Measurements from ENCODE around the gene ATP11A. TPM values are rescaled to one million over a fixed set of nuclear protein-coding genes. Genes with fewer than 3 reads are reported as not detected.

ATP11A gene
- total and polyA plus RNA-seq, 2 experiments from 2014 or later: 12.3 to 52.6 TPM

GRCh38 chr13:112907286-112907685, 217.4 kb downstream of the ATP11A start:
- Mint-ChIP-seq H3K9me3 (peaks cover 37% of the 10 kb centered on the region), H3K27me3 (ENCODE audit: insufficient read depth, low read depth, poor library complexity) (peaks cover 15% of the 10 kb centered on the region), H3K27ac (no peak overlapping the region), H3K4me1 (peaks cover 52% of the 10 kb centered on the region), H3K4me3 (no peak overlapping the region), H3K36me3 (ENCODE audit: low read depth) (peaks cover 49% of the 10 kb centered on the region)
- TF ChIP-seq ZNF331 (CRISPR knock-in tag; IDR thresholded peaks at IDR 0.05; ENCODE audit: low read depth) (no peak), CREB1 (CRISPR knock-in tag; IDR thresholded peaks at IDR 0.05; ENCODE audit: low read depth) (no peak)
- H3K27ac ChIP-seq (ENCODE audit: low read depth): no peak overlapping the region
- DNase-seq (ENCODE audit: low spot score) (no peak), ATAC-seq (no peak)
- H3K4me2 ChIP-seq: no peak overlapping the region
- no peaks in the 10 kb centered on the region; the same call in 1 of the 2 replicates for H3K79me2 ChIP-seq (replicated peaks; ENCODE audit: insufficient read depth)
- no peaks in the 10 kb centered on the region for H4K20me1 ChIP-seq (replicated peaks; ENCODE audit: insufficient read depth)
- no peaks in the 10 kb centered on the region for H3K27me3 ChIP-seq (ENCODE audit: insufficient read depth)
- no peak overlapping the region for H3K4me3 ChIP-seq
- H3K9me2 ChIP-seq (ENCODE audit: insufficient read depth): no peaks in the 10 kb centered on the region
- H2AFZ ChIP-seq: no peak overlapping the region
- peaks cover 7% of the 10 kb centered on the region; the same call in 1 of the 2 replicates for H3K36me3 ChIP-seq (ENCODE audit: insufficient read depth)
- no peaks in the 10 kb centered on the region for H3K4me1 ChIP-seq (ENCODE audit: insufficient read depth)
- H3F3A ChIP-seq (replicated peaks; ENCODE audit: low read depth): peaks cover 6% of the 10 kb centered on the region; the same call in 1 of the 2 replicates

- Histone ChIP-seq H3F3A (replicated peaks; ENCODE audit: low read depth) (peaks cover 6% of the 10 kb centered on the region; the same call in 1 of the 2 replicates), H3K9me2 (ENCODE audit: insufficient read depth) (no peaks in the 10 kb centered on the region), H3K27me3 (ENCODE audit: insufficient read depth) (no peaks in the 10 kb centered on the region), H4K20me1 (replicated peaks; ENCODE audit: insufficient read depth) (no peaks in the 10 kb centered on the region), H3K36me3 (ENCODE audit: insufficient read depth) (peaks cover 7% of the 10 kb centered on the region; the same call in 1 of the 2 replicates), H3K79me2 (replicated peaks; ENCODE audit: insufficient read depth) (no peaks in the 10 kb centered on the region; the same call in 1 of the 2 replicates), H3K4me2 (no peak overlapping the region), H2AFZ (no peak overlapping the region), H3K4me3 (no peak overlapping the region), H3K27ac (ENCODE audit: low read depth) (no peak overlapping the region), H3K4me1 (ENCODE audit: insufficient read depth) (no peaks in the 10 kb centered on the region)
- no peak for DNase-seq (ENCODE audit: low spot score)
- no peak for ATAC-seq
- peaks cover 36% of the 10 kb centered on the region for H3K9me3 Mint-ChIP-seq
- H3K36me3 Mint-ChIP-seq (ENCODE audit: low read depth): peaks cover 43% of the 10 kb centered on the region
- no peak overlapping the region for H3K27ac Mint-ChIP-seq
- peaks cover 15% of the 10 kb centered on the region for H3K27me3 Mint-ChIP-seq (ENCODE audit: insufficient read depth, low read depth, poor library complexity)
- no peak overlapping the region for H3K4me3 Mint-ChIP-seq
- peaks cover 46% of the 10 kb centered on the region for H3K4me1 Mint-ChIP-seq
- TF ChIP-seq ZNF114 (CRISPR knock-in tag; IDR thresholded peaks at IDR 0.05) (no peak), JUNB (IDR thresholded peaks at IDR 0.05; ENCODE audit: unreplicated experiment) (no peak), NANOG (IDR thresholded peaks at IDR 0.05; ENCODE audit: borderline replicate concordance) (no peak), EZH2phosphoT487 (IDR thresholded peaks at IDR 0.05; ENCODE audit: unreplicated experiment) (no peak), STAT1 (IDR thresholded peaks at IDR 0.05; ENCODE audit: unreplicated experiment) (no peak), ETS1 (IDR thresholded peaks at IDR 0.05) (no peak), CREB1 (CRISPR knock-in tag; IDR thresholded peaks at IDR 0.05; ENCODE audit: low read depth) (no peak), CTCF (conservative IDR thresholded peaks at IDR 0.05; ENCODE audit: low read depth in 2 of 2) (no peak), ZNF331 (CRISPR knock-in tag; IDR thresholded peaks at IDR 0.05; ENCODE audit: low read depth) (no peak), REST (IDR thresholded peaks at IDR 0.05; ENCODE audit: unreplicated experiment) (no peak), EZH2 (IDR thresholded peaks at IDR 0.05; ENCODE audit: low read depth, unreplicated experiment) (no peak)
Observed at GRCh38 chr13:112907871-112908331, 218.1 kb downstream of the ATP11A start.

All from GM23338 (cell line).